Muscle of arm (tissue), 12 donors: Measurements from ENCODE around the gene ANXA11. TPM values are rescaled to one million over a fixed set of nuclear protein-coding genes. Genes with fewer than 3 reads are reported as not detected.

ENCODE experiments used
- DNase-seq: peaks from one replicate; pipeline ENCODE4 v3.0.0-alpha.2; 2013
- polyA plus RNA-seq, 12 donors: library from polyadenylated mRNA; unstranded; fragments of 120-200 nt; gene quantifications; one replicate each; pipeline ENCODE4 v1.2.1, GENCODE V29; 2013; ENCODE audit not compliant: insufficient read length in 12 of 12

Gene ANXA11
- polyA plus RNA-seq, 12 donors, result 80.0 to 143 (median 100) TPM; not detected in 1

DNA sequence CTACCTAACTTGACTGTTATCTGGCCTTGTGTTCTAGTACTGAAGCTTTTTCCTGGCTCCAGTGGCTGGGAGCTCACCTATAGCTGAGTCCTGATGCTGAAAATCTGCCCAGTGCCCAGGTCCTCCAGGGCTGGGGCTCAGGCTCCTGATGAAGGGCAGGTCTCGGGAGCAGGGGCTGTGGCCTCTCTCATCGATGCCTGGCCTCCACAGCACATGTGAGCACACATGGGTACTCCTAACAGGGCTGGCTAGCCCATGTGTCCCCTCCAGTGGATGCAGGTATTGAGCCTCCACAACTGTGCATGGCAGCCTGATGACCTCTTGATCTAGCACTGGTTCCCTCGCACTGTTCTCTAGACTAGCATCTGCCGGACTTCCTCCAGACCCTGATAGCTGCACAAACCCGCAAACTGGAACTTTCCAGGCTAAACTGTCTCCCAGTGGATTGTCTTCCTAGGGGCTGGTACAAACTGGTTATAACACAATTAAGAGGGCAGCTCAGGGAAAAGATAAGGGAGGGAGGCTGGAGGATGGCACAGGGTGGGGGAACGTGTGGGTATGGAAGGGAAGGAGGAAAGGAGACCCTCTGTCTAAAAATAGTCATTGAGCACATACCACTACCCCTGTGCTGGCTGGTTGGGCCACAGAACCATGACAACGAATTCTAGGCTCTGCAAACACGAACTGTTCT, 37.7 kb downstream of the ANXA11 start:
- DNase-seq, result no peak

GRCh38 chr10:80166581-80167470, 38.5 kb downstream of the ANXA11 start:
- DNase-seq, result no peak

GRCh38 chr10:80165173-80165572, 40.2 kb downstream of the ANXA11 start:
- DNase-seq, result no peak

DNA sequence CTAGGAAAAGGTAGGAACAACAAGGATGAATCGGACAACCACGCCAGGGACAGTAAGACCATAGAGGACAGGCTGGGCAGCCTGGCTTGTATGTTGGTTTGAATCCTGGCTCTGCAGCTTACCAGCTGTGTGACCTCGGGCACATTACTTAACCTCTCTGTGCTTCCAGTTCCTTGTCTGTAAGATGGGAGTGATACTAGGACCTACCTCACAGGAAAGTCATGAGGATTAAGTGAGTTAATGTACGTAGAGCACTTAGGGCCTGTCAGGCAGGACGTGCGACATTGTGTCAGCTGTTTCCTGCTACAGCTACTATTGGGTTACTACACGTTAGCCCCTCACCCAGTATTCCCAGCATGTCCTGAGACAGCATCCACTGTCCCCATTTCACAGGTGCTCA, 40.7 kb downstream of the ANXA11 start:
- DNase-seq, result no peak

DNA sequence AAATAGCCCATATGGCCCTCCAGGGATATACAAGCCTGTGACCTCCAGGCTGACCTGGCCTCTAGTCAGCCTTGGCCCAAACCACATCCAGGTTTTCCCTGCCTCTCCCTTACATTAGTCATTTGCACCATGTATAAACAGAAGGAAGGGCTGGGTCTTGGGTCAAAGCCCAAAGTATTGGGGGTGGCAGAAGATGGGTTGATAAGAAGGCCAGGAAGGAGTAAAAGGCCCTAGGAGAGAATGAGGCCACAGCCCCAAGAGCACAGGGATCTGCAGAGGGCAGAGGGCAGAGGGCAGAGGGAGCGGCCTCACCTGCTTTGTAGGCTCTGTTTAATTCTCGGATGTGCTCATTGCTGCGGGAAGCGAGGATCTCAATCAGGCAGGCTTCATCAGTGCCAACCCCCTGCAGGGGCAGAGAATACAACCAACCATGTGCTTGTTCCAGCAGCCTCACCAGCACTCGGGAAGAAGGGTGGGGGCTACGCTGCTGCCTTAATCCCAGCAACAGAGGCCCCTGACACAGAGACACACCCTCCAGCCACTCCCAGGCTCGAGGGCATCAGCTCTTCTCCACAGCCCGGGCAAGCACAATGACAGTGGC, 41.5 kb downstream of the ANXA11 start:
- no peak for DNase-seq

- no peak for DNase-seq
Observed at GRCh38 chr10:80161321-80162083, 43.8 kb downstream of the ANXA11 start.

- DNase-seq, result no peak
Observed at GRCh38 chr10:80160361-80161320, 44.7 kb downstream of the ANXA11 start.

DNA sequence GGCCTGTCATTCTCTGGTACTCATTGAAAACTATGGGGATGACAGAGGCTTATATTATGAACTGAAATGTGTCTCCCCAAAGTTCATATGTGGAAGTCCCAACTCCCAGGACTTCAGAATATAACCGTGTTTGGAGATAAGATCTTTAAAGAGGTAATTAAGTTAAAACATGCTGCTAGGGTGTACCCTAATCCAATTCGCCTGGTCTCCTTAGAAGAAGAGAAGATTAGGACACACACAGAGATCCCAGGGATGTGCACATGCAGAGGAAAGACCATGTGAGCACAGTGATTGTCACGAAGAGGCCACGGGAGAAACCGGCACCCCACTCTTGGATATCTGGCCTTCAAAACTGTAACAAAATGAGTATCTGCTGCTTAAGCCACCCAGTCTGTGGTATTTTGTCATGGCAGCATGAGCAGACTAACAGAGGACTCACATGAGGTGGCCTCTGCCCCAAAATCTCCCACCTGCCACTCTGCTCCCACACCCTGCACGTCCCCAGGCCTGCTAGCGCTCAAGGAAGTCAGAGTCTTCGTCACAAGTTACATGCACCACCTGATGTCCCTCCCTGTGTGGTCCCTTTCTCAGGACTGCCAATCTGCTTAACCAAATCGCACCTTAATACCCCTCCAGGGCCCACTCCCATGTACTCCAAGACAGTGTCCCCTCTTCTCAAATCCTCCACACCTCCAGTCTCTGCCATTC, 46.0 kb downstream of the ANXA11 start:
- no peak for DNase-seq

GRCh38 chr10:80158598-80159127, 46.7 kb downstream of the ANXA11 start:
- DNase-seq, result peak; percentile 92

DNA sequence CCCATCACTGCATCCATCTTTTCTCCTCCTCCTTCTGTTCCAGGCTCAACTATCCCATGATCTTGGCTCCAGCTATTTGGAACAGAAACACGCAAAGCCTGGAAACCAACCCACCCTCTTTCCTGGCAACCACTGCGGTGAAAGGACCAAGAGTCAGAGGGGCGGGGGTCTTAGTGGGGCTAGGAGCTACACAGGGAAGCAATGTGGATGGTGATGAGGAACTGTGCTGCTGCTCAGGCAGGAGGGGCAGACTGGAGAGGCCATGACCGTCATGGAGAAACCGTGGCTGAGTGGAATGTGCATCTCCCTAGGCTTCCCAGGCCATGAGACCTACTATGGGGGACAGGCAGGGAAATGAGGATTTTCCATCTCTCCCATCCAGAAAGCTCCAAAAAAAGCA, 47.2 kb downstream of the ANXA11 start:
- peak; percentile 66 for DNase-seq

GRCh38 chr10:80157561-80157960, 47.8 kb downstream of the ANXA11 start:
- no peak for DNase-seq

GRCh38 chr10:80156216-80156615, 49.1 kb downstream of the ANXA11 start:
- no peak for DNase-seq

DNA sequence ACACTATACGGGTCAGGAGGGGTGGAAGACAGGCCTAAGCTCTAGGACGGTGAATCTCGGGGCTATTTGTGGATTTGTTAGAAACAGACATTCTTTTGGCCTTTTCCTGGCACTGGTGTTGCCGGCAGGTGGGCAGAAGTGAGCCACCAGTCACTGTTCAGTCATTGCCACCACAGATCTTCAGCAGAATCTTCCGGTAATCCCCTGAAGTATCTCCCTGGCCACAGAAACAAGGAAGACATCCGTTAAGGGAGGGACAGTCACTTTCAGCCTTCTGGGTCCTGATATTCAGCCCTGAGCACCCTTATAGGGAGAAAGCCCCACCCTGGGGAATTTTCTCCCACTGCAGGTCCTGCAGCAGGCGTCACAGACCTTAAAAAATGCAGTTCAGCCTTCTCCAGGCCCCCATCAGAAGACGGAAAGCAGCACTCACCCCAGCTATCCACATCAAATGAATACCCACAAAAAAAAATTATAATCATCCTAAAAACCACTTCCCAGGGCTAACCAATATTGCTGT, 49.6 kb downstream of the ANXA11 start:
- DNase-seq, result no peak

DNA sequence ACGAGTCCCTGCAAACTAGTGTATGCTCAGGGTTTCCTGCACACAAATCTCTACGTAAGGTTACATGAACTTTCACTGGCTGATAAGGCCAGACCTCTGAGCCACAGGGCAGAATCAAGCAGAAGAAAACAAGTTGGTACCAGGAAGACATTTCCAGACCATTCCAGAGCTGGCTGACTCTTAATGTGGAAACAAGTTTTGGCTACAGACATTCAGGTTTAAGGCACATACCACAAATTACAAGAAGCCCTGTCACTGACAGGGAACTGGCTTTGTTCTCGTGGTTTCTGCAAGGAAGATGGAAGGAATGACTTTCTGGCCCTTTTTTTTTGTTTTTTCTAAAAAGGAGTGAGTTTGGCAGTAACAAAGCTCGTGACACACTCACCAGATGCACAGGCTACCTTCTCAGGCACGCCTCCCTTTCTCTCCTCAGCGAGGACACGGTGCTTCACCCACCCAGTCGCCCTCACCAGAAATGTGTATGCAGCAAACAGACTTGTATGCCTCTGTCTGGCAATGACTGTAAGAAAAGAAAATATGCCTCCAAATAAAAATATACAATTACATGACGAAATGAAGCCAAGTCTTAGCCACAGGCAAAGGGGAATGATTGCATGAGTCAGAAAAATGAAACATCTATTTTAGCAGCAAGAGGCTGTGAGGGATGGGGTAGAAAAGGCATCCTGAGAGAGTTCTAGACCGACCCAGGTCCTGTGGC, 50.2 kb downstream of the ANXA11 start:
- DNase-seq, result peak; percentile 63

DNA sequence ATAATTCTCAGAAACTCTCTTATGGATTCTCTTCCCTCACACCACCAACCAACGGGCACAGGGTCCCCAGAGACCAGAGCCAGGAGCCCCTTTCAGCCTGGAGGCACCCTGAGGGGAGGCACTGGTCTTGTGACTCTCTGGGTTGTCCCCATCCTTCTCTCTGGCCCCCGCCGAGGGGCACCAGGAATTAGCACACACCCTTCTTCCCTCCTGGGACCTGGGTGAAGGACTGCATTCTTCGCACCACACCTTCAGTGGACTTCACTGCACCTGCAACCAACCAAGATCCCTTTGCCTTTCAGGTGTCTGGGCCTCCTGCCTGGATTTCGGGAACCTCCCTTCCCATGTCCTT, 50.7 kb downstream of the ANXA11 start:
- no peak for DNase-seq

GRCh38 chr10:80153460-80153859, 51.9 kb downstream of the ANXA11 start:
- DNase-seq, result no peak

GRCh38 chr10:80152820-80153219, 52.5 kb downstream of the ANXA11 start:
- DNase-seq, result no peak

- DNase-seq, result no peak
Observed at GRCh38 chr10:80150172-80150571, 55.2 kb downstream of the ANXA11 start.

GRCh38 chr10:80149123-80149522, 56.2 kb downstream of the ANXA11 start:
- no peak for DNase-seq
